Nephron (organoid): ENCODE results near the gene AXDND1.

Experiments
- H3K27ac Mint-ChIP-seq, 3 experiments: 2 replicates each; pipeline ENCODE4 v1.8.0; 2020; ENCODE audit warnings: mixed read lengths in 3 of 3, mild to moderate bottlenecking in 2 of 3, moderate library complexity in 1 of 3
- H3K27me3 Mint-ChIP-seq: 2 replicates; pipeline ENCODE4 v1.8.0; 2021; ENCODE audit warnings: low read depth, mild to moderate bottlenecking, moderate library complexity, mixed read lengths
- H3K36me3 Mint-ChIP-seq: 2 replicates; pipeline ENCODE4 v1.8.0; 2020; ENCODE audit warnings: low read depth, mixed read lengths
- H3K4me1 Mint-ChIP-seq: 2 replicates; pipeline ENCODE4 v1.8.0; 2020; ENCODE audit warnings: mixed read lengths
- H3K4me3 Mint-ChIP-seq, 3 experiments: 2 replicates each; pipeline ENCODE4 v1.8.0; 2020; ENCODE audit warnings: mild to moderate bottlenecking in 3 of 3, mixed read lengths in 3 of 3, moderate library complexity in 2 of 3
- H3K9me3 Mint-ChIP-seq: 2 replicates; pipeline ENCODE4 v1.8.0; 2020; ENCODE audit warnings: mixed read lengths
- TF ChIP-seq, protein P1 (sequence below), 3 experiments: fragments of 200-600 bp; sonication (generic); IDR thresholded peaks; one replicate each; pipeline ENCODE4 v1.5.0; 2021; ENCODE audit warnings: antibody characterized with exemption in 3 of 3; ENCODE audit not compliant: unreplicated experiment in 3 of 3

Gene AXDND1

GRCh38 chr1:179547021-179547535 is 181.3 kb downstream of the AXDND1 start:
- Mint-ChIP-seq H3K27ac (peak overlapping the region in 1 of 3 experiments; percentile 82), H3K27me3 (no peaks in the 10 kb centered on the region), H3K4me3 (no peak overlapping the region), H3K9me3 (peaks cover 2% of the 10 kb centered on the region), H3K4me1 (peaks cover 12% of the 10 kb centered on the region), H3K36me3 (peaks cover 4% of the 10 kb centered on the region)
- TF ChIP-seq, protein P1, sequence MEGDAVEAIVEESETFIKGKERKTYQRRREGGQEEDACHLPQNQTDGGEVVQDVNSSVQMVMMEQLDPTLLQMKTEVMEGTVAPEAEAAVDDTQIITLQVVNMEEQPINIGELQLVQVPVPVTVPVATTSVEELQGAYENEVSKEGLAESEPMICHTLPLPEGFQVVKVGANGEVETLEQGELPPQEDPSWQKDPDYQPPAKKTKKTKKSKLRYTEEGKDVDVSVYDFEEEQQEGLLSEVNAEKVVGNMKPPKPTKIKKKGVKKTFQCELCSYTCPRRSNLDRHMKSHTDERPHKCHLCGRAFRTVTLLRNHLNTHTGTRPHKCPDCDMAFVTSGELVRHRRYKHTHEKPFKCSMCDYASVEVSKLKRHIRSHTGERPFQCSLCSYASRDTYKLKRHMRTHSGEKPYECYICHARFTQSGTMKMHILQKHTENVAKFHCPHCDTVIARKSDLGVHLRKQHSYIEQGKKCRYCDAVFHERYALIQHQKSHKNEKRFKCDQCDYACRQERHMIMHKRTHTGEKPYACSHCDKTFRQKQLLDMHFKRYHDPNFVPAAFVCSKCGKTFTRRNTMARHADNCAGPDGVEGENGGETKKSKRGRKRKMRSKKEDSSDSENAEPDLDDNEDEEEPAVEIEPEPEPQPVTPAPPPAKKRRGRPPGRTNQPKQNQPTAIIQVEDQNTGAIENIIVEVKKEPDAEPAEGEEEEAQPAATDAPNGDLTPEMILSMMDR (IDR thresholded peaks at IDR 0.05; ENCODE audit: unreplicated experiment in 3 of 3): no peak

GRCh38 chr1:179548666-179549367 is 183.0 kb downstream of the AXDND1 start:
- Mint-ChIP-seq H3K4me3 (no peak overlapping the region), H3K27me3 (no peaks in the 10 kb centered on the region), H3K4me1 (peaks cover 12% of the 10 kb centered on the region)

DNA sequence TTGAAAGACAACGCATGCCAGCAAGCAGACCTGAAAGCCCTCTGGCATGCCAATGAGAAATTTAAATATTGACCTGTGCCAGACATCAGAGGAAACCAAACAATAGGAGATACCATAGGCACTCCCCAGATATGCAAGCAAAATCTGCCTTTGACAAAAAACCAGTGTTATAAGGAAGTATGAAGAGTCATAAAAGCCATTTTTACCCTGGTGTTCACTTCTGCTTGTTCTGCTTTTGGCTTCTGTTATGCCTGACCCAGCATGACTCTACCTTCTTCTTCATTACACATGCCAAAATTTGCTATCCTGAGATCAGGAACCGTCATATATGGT is 183.6 kb downstream of the AXDND1 start:
- no peaks in the 10 kb centered on the region for H3K27me3 Mint-ChIP-seq
- H3K4me1 Mint-ChIP-seq: peaks cover 12% of the 10 kb centered on the region
- H3K27ac Mint-ChIP-seq: peak overlapping the region in 2 of 3 experiments; percentile 15 to 33
- no peaks in the 10 kb centered on the region for H3K9me3 Mint-ChIP-seq
- no peak overlapping the region for H3K4me3 Mint-ChIP-seq
- TF ChIP-seq, protein P1 (IDR thresholded peaks at IDR 0.05; ENCODE audit: unreplicated experiment in 3 of 3): no peak
- H3K36me3 Mint-ChIP-seq: peaks cover 4% of the 10 kb centered on the region

More at GRCh38 chr1:179548666-179549367, 183.0 kb downstream of the AXDND1 start:
- Mint-ChIP-seq H3K27ac (peak overlapping the region in 2 of 3 experiments; percentile 15 to 33), H3K36me3 (peaks cover 4% of the 10 kb centered on the region), H3K9me3 (no peaks in the 10 kb centered on the region)
- TF ChIP-seq, protein P1 (IDR thresholded peaks at IDR 0.05; ENCODE audit: unreplicated experiment in 3 of 3): no peak

- Mint-ChIP-seq H3K27ac (peak overlapping the region in 1 of 3 experiments; percentile 32), H3K9me3 (no peaks in the 10 kb centered on the region), H3K27me3 (no peaks in the 10 kb centered on the region), H3K36me3 (peaks cover 4% of the 10 kb centered on the region), H3K4me1 (peaks cover under 1% of the 10 kb centered on the region), H3K4me3 (no peak overlapping the region)
- TF ChIP-seq, protein P1 (IDR thresholded peaks at IDR 0.05; ENCODE audit: unreplicated experiment in 3 of 3): no peak
Observed at GRCh38 chr1:179550746-179551682, 185.2 kb downstream of the AXDND1 start.

DNA sequence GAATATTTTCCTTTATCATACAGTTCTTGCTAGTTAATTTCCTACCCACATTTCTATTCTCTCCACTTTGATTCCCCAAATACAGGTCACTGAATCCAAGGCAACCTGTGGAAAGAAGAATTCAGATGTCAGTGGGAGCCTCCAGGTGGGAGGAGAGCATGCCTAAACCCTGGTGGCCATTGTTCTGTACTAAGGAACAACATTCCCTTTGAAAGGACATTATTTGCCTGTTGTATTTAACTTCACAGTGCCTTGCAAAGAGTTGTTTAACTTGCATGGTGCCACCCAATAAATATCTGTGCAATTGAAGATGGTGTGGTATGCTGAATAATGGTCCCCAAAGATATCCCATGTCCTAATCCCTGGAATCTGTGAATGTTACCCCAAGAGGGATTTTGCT is 188.7 kb downstream of the AXDND1 start:
- H3K36me3 Mint-ChIP-seq: peaks cover 12% of the 10 kb centered on the region
- no peak overlapping the region for H3K4me3 Mint-ChIP-seq
- H3K4me1 Mint-ChIP-seq: no peaks in the 10 kb centered on the region
- H3K9me3 Mint-ChIP-seq: no peaks in the 10 kb centered on the region
- TF ChIP-seq, protein P1 (IDR thresholded peaks at IDR 0.05; ENCODE audit: unreplicated experiment in 3 of 3): no peak
- peak overlapping the region in 1 of 3 experiments; percentile 27 for H3K27ac Mint-ChIP-seq
- H3K27me3 Mint-ChIP-seq: no peaks in the 10 kb centered on the region
